Sigmoid colon (tissue), 7 donors: ENCODE measurements around the gene CCDC136. TPM values are rescaled to one million over a fixed set of nuclear protein-coding genes. Genes with fewer than 3 reads are reported as not detected.
A peak's percentile ranks its signal among the peaks of the same experiment; 100 is the strongest.

Experiments used
- DNase-seq: peaks from one replicate; pipeline ENCODE4 v3.0.0-alpha.2; 2019
- H3K27ac ChIP-seq, 4 donors: fragments of 200-600 bp; sonication (generic); one replicate each; pipeline ENCODE4 v1.5.1; 2016 to 2019; ENCODE audit warnings: mild to moderate bottlenecking in 1 of 4
- H3K27me3 ChIP-seq, 3 donors: fragments of 200-600 bp; sonication (generic); one replicate each; pipeline ENCODE4 v1.5.1; 2019; ENCODE audit warnings: mild to moderate bottlenecking in 1 of 3
- H3K36me3 ChIP-seq, 4 donors: fragments of 200-600 bp; sonication (generic); one replicate each; pipeline ENCODE4 v1.5.1; 2016 to 2019
- H3K4me1 ChIP-seq, 4 donors: fragments of 200-600 bp; sonication (generic); one replicate each; pipeline ENCODE4 v1.5.1; 2017 to 2019
- H3K4me3 ChIP-seq, 4 donors: fragments of 200-600 bp; sonication (generic); one replicate each; pipeline ENCODE4 v1.5.1; 2017 to 2019; ENCODE audit warnings: mild to moderate bottlenecking in 2 of 4, moderate library complexity in 1 of 4
- H3K9me3 ChIP-seq, 4 donors: fragments of 200-600 bp in 3 of 4; sonication (generic) in 3 of 4; one replicate each; pipeline versions ENCODE4 v1.5.1 to v1.6.1; 2013 to 2019
- EP300 ChIP-seq, 4 donors: sonication (generic); formaldehyde crosslinking; IDR thresholded peaks; one replicate each; pipeline ENCODE4 v1.6.1; 2017; ENCODE audit warnings: antibody characterized with exemption in 4 of 4
- POLR2A ChIP-seq, 2 donors: fragments of 450-650 bp; IDR thresholded peaks; one replicate each; pipeline ENCODE4 v1.6.1; 2016; ENCODE audit warnings: antibody characterized with exemption in 2 of 2, mild to moderate bottlenecking in 2 of 2, moderate library complexity in 2 of 2
- POLR2AphosphoS5 ChIP-seq, 4 donors: sonication (generic); formaldehyde crosslinking; IDR thresholded peaks; one replicate each; pipeline ENCODE4 v1.6.1; 2017; ENCODE audit warnings: antibody characterized with exemption in 4 of 4
- WGBS, 2 donors: extraction: QIAGEN DNeasy Blood & Tissue Kit; methylation state at CpG; one replicate each; pipeline ENCODE4 v1.1.7; 2013; 5-methylcytosine and 5-hydroxymethylcytosine counted together
- intact Hi-C: fragments of 100-400 bp; cut with DNase I; formaldehyde crosslinking; loops from one replicate; pipeline ENCODE4 v1.15.1; 2023
- polyA plus RNA-seq, 3 donors: library from polyadenylated mRNA; stranded (reverse); fragments of 200-250 nt; gene quantifications; one replicate each; pipeline ENCODE4 v1.2.3, GENCODE V29; 2013
- total RNA-seq, 4 donors: library from RNA; depleted of rRNA; stranded (reverse); fragments of >200 nt; gene quantifications; one replicate each; pipeline ENCODE4 v1.1.0, GENCODE V29; 2016
- TF ChIP-seq, protein P1 (sequence below), 4 experiments: fragments of 450-650 bp in 3 of 4; fragments of 200-600 bp in 1 of 4; IDR thresholded peaks; one replicate each; pipeline ENCODE4 v1.5.1; 2016 to 2019; ENCODE audit warnings: antibody characterized with exemption in 4 of 4, mild to moderate bottlenecking in 3 of 4, moderate library complexity in 2 of 4
- donor health status: healthy with polysubstance abuse.
- donor health status: Bipolar disorder and iron deficiency.
- donor health status: healthy.

Gene CCDC136
- total and polyA plus RNA-seq, 7 donors: 2.4 to 53.7 (median 21.7) TPM; not detected in 1

- intact Hi-C loops: no loop called here
- H3K9me3 ChIP-seq: no peaks in the 10 kb centered on the region
- H3K4me3 ChIP-seq: no peak overlapping the region
- H3K27ac ChIP-seq: peak overlapping the region; percentile 21 to 99 (median 96)
- no peak for DNase-seq
- H3K27me3 ChIP-seq: no peaks in the 10 kb centered on the region
- peaks cover 0 to 45% (median 19%) of the 10 kb centered on the region in 4 donors for H3K4me1 ChIP-seq
- TF ChIP-seq EP300 (IDR thresholded peaks at IDR 0.05): no peak
- no peak for TF ChIP-seq POLR2A (IDR thresholded peaks at IDR 0.05)
- TF ChIP-seq POLR2AphosphoS5 (IDR thresholded peaks at IDR 0.05): peak in 2 of 4 donors; percentile 18 to 26
- TF ChIP-seq, protein P1, sequence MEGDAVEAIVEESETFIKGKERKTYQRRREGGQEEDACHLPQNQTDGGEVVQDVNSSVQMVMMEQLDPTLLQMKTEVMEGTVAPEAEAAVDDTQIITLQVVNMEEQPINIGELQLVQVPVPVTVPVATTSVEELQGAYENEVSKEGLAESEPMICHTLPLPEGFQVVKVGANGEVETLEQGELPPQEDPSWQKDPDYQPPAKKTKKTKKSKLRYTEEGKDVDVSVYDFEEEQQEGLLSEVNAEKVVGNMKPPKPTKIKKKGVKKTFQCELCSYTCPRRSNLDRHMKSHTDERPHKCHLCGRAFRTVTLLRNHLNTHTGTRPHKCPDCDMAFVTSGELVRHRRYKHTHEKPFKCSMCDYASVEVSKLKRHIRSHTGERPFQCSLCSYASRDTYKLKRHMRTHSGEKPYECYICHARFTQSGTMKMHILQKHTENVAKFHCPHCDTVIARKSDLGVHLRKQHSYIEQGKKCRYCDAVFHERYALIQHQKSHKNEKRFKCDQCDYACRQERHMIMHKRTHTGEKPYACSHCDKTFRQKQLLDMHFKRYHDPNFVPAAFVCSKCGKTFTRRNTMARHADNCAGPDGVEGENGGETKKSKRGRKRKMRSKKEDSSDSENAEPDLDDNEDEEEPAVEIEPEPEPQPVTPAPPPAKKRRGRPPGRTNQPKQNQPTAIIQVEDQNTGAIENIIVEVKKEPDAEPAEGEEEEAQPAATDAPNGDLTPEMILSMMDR (IDR thresholded peaks at IDR 0.05): peak; percentile 33 to 87 (median 52)
- H3K36me3 ChIP-seq: peaks cover 43 to 100% (median 98%) of the 10 kb centered on the region in 4 donors
- 54 to 55% methylated on average over 35 of the region's 35 CpGs for WGBS, 2 donors
Observed at GRCh38 chr7:128841921-128842673, 50.3 kb downstream of the CCDC136 start.

GRCh38 chr7:128842674-128843641 lies 51.2 kb downstream of the CCDC136 start:
- no peak for TF ChIP-seq POLR2AphosphoS5 (IDR thresholded peaks at IDR 0.05)
- TF ChIP-seq, protein P1 (IDR thresholded peaks at IDR 0.05): no peak
- TF ChIP-seq POLR2A (IDR thresholded peaks at IDR 0.05): no peak
- no peak for TF ChIP-seq EP300 (IDR thresholded peaks at IDR 0.05)
- intact Hi-C loops: no loop called here
- Histone ChIP-seq H3K27me3 (no peaks in the 10 kb centered on the region), H3K36me3 (peaks cover 41 to 100% (median 97%) of the 10 kb centered on the region in 4 donors), H3K4me1 (peaks cover 0 to 36% (median 13%) of the 10 kb centered on the region in 4 donors), H3K4me3 (no peak overlapping the region), H3K9me3 (no peaks in the 10 kb centered on the region), H3K27ac (peak overlapping the region; percentile 21 to 99 (median 96))
- no peak for DNase-seq
- 87 to 94% methylated on average over 38 of the region's 38 CpGs for WGBS, 2 donors

- Histone ChIP-seq H3K36me3 (peaks cover 46 to 100% (median 97%) of the 10 kb centered on the region in 4 donors), H3K27ac (peak overlapping the region in 3 of 4 donors; percentile 30 to 99 (median 98)), H3K4me1 (peaks cover 0 to 25% (median 9%) of the 10 kb centered on the region in 4 donors), H3K27me3 (no peaks in the 10 kb centered on the region), H3K4me3 (no peak overlapping the region), H3K9me3 (no peaks in the 10 kb centered on the region)
- TF ChIP-seq EP300 (IDR thresholded peaks at IDR 0.05): no peak
- no peak for TF ChIP-seq POLR2AphosphoS5 (IDR thresholded peaks at IDR 0.05)
- DNase-seq: no peak
- intact Hi-C loops: no loop called here
- WGBS, 2 donors: 90 to 94% methylated on average over 17 of the region's 17 CpGs
Observed at GRCh38 chr7:128843938-128844621, 52.3 kb downstream of the CCDC136 start.

- Histone ChIP-seq H3K27me3 (no peaks in the 10 kb centered on the region), H3K4me3 (no peak overlapping the region), H3K27ac (peak overlapping the region; percentile 14 to 99 (median 64)), H3K4me1 (peaks cover 0 to 19% (median 8%) of the 10 kb centered on the region in 4 donors), H3K9me3 (no peaks in the 10 kb centered on the region), H3K36me3 (peaks cover 54 to 100% (median 97%) of the 10 kb centered on the region in 4 donors)
- intact Hi-C loops: no loop called here
- no peak for TF ChIP-seq POLR2A (IDR thresholded peaks at IDR 0.05)
- peak in 1 of 4 donors; percentile 39 for TF ChIP-seq POLR2AphosphoS5 (IDR thresholded peaks at IDR 0.05)
- no peak for TF ChIP-seq EP300 (IDR thresholded peaks at IDR 0.05)
- TF ChIP-seq, protein P1 (IDR thresholded peaks at IDR 0.05): no peak
- DNase-seq: no peak
- WGBS, 2 donors: 95 to 96% methylated on average over 25 of the region's 25 CpGs
Observed at GRCh38 chr7:128844777-128845311, 53.1 kb downstream of the CCDC136 start.
